ENCODE data around the gene VPS54.

DNA sequence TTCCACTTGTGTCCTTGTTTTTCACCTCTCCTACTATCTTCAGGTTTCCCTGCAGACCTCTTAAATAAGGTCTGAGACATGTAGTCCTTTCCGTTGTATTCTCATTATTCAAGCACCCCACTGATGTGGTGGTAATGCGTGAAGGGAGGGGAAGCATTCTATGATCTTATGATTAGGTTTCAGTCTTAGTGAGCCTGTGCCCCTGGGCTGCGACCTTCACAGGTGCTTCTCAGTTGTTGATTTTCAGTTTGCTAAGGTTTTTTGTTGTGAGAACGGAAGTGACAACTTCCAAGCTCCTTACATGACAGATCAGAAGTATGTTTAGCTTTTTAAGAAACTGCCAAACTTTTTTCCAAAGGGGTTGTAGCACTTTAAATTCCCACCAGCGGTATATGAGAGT, 41.3 kb downstream of the VPS54 start:
- TF ChIP-seq, protein P1, sequence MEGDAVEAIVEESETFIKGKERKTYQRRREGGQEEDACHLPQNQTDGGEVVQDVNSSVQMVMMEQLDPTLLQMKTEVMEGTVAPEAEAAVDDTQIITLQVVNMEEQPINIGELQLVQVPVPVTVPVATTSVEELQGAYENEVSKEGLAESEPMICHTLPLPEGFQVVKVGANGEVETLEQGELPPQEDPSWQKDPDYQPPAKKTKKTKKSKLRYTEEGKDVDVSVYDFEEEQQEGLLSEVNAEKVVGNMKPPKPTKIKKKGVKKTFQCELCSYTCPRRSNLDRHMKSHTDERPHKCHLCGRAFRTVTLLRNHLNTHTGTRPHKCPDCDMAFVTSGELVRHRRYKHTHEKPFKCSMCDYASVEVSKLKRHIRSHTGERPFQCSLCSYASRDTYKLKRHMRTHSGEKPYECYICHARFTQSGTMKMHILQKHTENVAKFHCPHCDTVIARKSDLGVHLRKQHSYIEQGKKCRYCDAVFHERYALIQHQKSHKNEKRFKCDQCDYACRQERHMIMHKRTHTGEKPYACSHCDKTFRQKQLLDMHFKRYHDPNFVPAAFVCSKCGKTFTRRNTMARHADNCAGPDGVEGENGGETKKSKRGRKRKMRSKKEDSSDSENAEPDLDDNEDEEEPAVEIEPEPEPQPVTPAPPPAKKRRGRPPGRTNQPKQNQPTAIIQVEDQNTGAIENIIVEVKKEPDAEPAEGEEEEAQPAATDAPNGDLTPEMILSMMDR (IDR thresholded peaks at IDR 0.05) = no peak
- no peak for TF ChIP-seq POLR2A (IDR thresholded peaks at IDR 0.05)
